K562 (cell line): ENCODE measurements around the gene PLXNA3. TPM values are rescaled to one million over a fixed set of nuclear protein-coding genes. Genes with fewer than 3 reads are reported as not detected.

Source experiments
- CEBPG ChIP-seq, 3 experiments: fragments of 200-800 bp in 1 of 3; sonication (Bioruptor generic) in 1 of 3; sonication (generic) in 1 of 3; formaldehyde crosslinking in 1 of 3; IDR thresholded peaks in 2 of 3; conservative IDR thresholded peaks in 1 of 3; 2 replicates each; pipeline versions ENCODE4 v1.6.1 to v1.8.0; 2016 to 2022; ENCODE audit warnings: missing compliant biosample characterization in 2 of 3, missing genetic modification characterization in 2 of 3, mild to moderate bottlenecking in 1 of 3, missing genetic modification reagents in 1 of 3
- HCFC1 ChIP-seq: IDR thresholded peaks from 2 replicates; pipeline ENCODE4 v1.6.1; 2012; ENCODE audit warnings: low read depth, low read length, improper control_type of control experiment
- POLR2AphosphoS2 ChIP-seq: IDR thresholded peaks from 2 replicates; pipeline ENCODE4 v1.6.1; 2012; ENCODE audit warnings: low read length, improper control_type of control experiment
- RCOR1 ChIP-seq, 2 experiments: IDR thresholded peaks; 2 replicates each; pipeline ENCODE4 v1.6.1; 2012; ENCODE audit warnings: low read depth in 2 of 2, low read length in 2 of 2, borderline replicate concordance in 1 of 2, improper control_type of control experiment in 1 of 2
- TARDBP ChIP-seq: fragments of 450-650 bp; IDR thresholded peaks from 2 replicates; pipeline ENCODE4 v1.6.1; 2016
- ZKSCAN1 ChIP-seq: fragments of 150-350 bp; IDR thresholded peaks from 2 replicates; pipeline ENCODE4 v1.6.1; 2016; ENCODE audit warnings: low read depth, low read length
- ZNF12 ChIP-seq: sonication (generic); formaldehyde crosslinking; IDR thresholded peaks from 2 replicates; pipeline ENCODE4 v1.4.0; 2020; ENCODE audit warnings: mild to moderate bottlenecking, missing genetic modification reagents
- ZNF436 ChIP-seq: fragments of 250-450, 450-650 bp; sonication (Bioruptor Pico); formaldehyde crosslinking; IDR thresholded peaks from 2 replicates; pipeline ENCODE4 v1.7.0; 2020; ENCODE audit warnings: mild to moderate bottlenecking
- polyA plus RNA-seq, 8 experiments: library from polyadenylated mRNA; depleted of rRNA in 4 of 8; stranded (reverse) in 5 of 8; unstranded in 3 of 8; fragments of >200 nt; fragmentation: Nextera tagmentation in 2 of 8; fragmentation: Illumina TruSeq in 1 of 8; extraction: Ambion mirVana in 2 of 8; extraction: Trizol in 1 of 8; gene quantifications; 2 replicates each; pipeline versions ENCODE4 v1.2.1 to v1.2.3, GENCODE V29; 2011 to 2014; ENCODE audit warnings: inconsistent platforms in 1 of 8, missing spikeins in 1 of 8
- total RNA-seq, 7 experiments: library from RNA; depleted of rRNA in 6 of 7; stranded (reverse); fragments of >200 nt in 6 of 7; fragmentation: Illumina TruSeq in 2 of 7; extraction: Trizol in 2 of 7; gene quantifications; 2 replicates each; pipeline versions ENCODE4 v1.2.1 to v1.2.3, GENCODE V29; 2011 to 2021; ENCODE audit warnings: low replicate concordance in 1 of 7
- TF ChIP-seq, protein P1 (sequence below): sonication (generic); formaldehyde crosslinking; IDR thresholded peaks from 2 replicates; pipeline ENCODE4 v1.8.0; 2022; ENCODE audit warnings: mild to moderate bottlenecking, low read depth, missing genetic modification reagents
- TF ChIP-seq, protein P2 (sequence below), 3 experiments: IDR thresholded peaks in 2 of 3; conservative IDR thresholded peaks in 1 of 3; 2 replicates each; pipeline ENCODE4 v1.5.1; 2011 to 2012; ENCODE audit warnings: low read length in 3 of 3, mild to moderate bottlenecking in 3 of 3, control low read depth in 2 of 3, improper control_type of control experiment in 1 of 3, inconsistent platforms in 1 of 3, low read depth in 1 of 3, mixed read lengths in 1 of 3, moderate library complexity in 1 of 3; ENCODE audit not compliant: insufficient read depth in 2 of 3
- TF ChIP-seq, protein P3 (sequence below): fragments of 250-450 bp; sonication (Bioruptor Pico); IDR thresholded peaks from 2 replicates; pipeline ENCODE4 v1.6.1; 2021; ENCODE audit warnings: mild to moderate bottlenecking
- TF ChIP-seq, protein P4 (sequence below): fragments of 200-800 bp; sonication (Bioruptor generic); IDR thresholded peaks from 2 replicates; pipeline ENCODE4 v1.6.1; 2017; ENCODE audit warnings: missing genetic modification characterization, missing compliant biosample characterization
- TF ChIP-seq, protein P5 (sequence below): fragments of 250-450 bp; sonication (Bioruptor Pico); IDR thresholded peaks from 2 replicates; pipeline ENCODE4 v1.9.0; 2021; ENCODE audit warnings: mild to moderate bottlenecking, inconsistent platforms
- TF ChIP-seq, protein P6 (sequence below): fragments of 250-450 bp; sonication (Bioruptor Pico); IDR thresholded peaks from 2 replicates; pipeline ENCODE4 v1.8.0; 2022; ENCODE audit warnings: inconsistent platforms, mild to moderate bottlenecking, moderate library complexity, borderline replicate concordance

PLXNA3 gene
- total and polyA plus RNA-seq, 9 of the 15 experiments (the other 6 are each of a cell fraction or from before 2014, with no cell fraction given), result 0.32 to 47.8 (median 7.5) TPM

DNA sequence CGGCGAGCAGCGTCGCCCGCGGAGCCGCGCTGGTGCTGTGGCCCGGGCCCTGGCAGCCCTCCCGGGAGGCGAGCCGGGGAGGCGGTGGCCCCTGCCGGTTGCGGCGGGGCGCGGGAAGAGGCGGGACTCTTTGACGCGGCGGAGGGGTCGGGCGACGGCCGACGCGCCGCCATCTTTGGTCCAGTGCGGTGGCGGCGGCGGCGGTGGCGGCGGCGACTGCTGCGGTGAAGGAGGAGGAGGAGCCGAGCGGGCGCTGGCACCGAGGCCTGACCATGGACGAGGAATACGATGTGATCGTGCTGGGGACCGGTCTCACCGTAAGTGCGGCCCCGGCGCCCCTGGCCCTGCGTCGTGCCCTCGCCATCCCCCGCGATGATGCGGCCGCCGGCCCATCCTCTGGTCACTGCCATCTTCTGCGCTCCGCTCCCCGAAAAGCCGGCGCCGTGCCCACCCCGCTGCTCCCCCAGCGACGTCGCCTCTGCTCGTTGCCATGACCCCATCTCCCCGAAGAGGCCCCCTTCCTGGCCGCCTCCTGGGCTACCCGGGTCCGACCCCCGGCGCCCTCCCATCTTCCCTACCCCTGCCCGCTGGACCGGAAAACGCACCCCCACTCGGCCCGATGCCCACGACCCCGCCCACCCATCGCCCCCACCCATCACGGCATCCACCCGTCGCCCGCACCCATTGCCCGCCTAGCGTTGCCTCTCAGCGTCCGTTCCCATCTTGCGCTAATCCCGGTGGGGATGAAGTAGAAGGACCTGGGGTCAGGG, 20.9 kb upstream of the PLXNA3 start, which contains the start of gene GDI1 (continued):
- TF ChIP-seq CEBPG (CRISPR knock-in tag; IDR thresholded peaks at IDR 0.05) (no peak), CEBPG (tag; conservative IDR thresholded peaks at IDR 0.05 in 1 of 2, IDR thresholded peaks at IDR 0.05 in 1 of 2) (no peak), RCOR1 (IDR thresholded peaks at IDR 0.05; ENCODE audit: borderline replicate concordance in 1 of 2, low read depth in 2 of 2, low read length in 2 of 2) (no peak), TARDBP (no peak), ZNF436 (CRISPR knock-in tag) (no peak), ZKSCAN1 (no peak), HCFC1 (no peak), ZNF12 (CRISPR knock-in tag) (no peak), POLR2AphosphoS2 (no peak)
- TF ChIP-seq, protein P1, sequence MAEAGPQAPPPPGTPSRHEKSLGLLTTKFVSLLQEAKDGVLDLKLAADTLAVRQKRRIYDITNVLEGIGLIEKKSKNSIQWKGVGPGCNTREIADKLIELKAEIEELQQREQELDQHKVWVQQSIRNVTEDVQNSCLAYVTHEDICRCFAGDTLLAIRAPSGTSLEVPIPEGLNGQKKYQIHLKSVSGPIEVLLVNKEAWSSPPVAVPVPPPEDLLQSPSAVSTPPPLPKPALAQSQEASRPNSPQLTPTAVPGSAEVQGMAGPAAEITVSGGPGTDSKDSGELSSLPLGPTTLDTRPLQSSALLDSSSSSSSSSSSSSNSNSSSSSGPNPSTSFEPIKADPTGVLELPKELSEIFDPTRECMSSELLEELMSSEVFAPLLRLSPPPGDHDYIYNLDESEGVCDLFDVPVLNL (CRISPR knock-in tag), result no peak
- TF ChIP-seq, protein P2, sequence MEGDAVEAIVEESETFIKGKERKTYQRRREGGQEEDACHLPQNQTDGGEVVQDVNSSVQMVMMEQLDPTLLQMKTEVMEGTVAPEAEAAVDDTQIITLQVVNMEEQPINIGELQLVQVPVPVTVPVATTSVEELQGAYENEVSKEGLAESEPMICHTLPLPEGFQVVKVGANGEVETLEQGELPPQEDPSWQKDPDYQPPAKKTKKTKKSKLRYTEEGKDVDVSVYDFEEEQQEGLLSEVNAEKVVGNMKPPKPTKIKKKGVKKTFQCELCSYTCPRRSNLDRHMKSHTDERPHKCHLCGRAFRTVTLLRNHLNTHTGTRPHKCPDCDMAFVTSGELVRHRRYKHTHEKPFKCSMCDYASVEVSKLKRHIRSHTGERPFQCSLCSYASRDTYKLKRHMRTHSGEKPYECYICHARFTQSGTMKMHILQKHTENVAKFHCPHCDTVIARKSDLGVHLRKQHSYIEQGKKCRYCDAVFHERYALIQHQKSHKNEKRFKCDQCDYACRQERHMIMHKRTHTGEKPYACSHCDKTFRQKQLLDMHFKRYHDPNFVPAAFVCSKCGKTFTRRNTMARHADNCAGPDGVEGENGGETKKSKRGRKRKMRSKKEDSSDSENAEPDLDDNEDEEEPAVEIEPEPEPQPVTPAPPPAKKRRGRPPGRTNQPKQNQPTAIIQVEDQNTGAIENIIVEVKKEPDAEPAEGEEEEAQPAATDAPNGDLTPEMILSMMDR (IDR thresholded peaks at IDR 0.05 in 2 of 3, conservative IDR thresholded peaks at IDR 0.05 in 1 of 3; ENCODE audit: insufficient read depth in 2 of 3, low read depth in 1 of 3, low read length in 3 of 3), result no peak
- TF ChIP-seq, protein P3, sequence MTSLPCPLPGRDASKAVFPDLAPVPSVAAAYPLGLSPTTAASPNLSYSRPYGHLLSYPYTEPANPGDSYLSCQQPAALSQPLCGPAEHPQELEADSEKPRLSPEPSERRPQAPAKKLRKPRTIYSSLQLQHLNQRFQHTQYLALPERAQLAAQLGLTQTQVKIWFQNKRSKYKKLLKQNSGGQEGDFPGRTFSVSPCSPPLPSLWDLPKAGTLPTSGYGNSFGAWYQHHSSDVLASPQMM (CRISPR knock-in tag), result no peak
- TF ChIP-seq, protein P4, sequence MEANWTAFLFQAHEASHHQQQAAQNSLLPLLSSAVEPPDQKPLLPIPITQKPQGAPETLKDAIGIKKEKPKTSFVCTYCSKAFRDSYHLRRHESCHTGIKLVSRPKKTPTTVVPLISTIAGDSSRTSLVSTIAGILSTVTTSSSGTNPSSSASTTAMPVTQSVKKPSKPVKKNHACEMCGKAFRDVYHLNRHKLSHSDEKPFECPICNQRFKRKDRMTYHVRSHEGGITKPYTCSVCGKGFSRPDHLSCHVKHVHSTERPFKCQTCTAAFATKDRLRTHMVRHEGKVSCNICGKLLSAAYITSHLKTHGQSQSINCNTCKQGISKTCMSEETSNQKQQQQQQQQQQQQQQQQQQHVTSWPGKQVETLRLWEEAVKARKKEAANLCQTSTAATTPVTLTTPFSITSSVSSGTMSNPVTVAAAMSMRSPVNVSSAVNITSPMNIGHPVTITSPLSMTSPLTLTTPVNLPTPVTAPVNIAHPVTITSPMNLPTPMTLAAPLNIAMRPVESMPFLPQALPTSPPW (CRISPR knock-in tag), result peak; percentile 93
- TF ChIP-seq, protein P5, sequence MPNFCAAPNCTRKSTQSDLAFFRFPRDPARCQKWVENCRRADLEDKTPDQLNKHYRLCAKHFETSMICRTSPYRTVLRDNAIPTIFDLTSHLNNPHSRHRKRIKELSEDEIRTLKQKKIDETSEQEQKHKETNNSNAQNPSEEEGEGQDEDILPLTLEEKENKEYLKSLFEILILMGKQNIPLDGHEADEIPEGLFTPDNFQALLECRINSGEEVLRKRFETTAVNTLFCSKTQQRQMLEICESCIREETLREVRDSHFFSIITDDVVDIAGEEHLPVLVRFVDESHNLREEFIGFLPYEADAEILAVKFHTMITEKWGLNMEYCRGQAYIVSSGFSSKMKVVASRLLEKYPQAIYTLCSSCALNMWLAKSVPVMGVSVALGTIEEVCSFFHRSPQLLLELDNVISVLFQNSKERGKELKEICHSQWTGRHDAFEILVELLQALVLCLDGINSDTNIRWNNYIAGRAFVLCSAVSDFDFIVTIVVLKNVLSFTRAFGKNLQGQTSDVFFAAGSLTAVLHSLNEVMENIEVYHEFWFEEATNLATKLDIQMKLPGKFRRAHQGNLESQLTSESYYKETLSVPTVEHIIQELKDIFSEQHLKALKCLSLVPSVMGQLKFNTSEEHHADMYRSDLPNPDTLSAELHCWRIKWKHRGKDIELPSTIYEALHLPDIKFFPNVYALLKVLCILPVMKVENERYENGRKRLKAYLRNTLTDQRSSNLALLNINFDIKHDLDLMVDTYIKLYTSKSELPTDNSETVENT (CRISPR knock-in tag), result no peak
- TF ChIP-seq, protein P6, sequence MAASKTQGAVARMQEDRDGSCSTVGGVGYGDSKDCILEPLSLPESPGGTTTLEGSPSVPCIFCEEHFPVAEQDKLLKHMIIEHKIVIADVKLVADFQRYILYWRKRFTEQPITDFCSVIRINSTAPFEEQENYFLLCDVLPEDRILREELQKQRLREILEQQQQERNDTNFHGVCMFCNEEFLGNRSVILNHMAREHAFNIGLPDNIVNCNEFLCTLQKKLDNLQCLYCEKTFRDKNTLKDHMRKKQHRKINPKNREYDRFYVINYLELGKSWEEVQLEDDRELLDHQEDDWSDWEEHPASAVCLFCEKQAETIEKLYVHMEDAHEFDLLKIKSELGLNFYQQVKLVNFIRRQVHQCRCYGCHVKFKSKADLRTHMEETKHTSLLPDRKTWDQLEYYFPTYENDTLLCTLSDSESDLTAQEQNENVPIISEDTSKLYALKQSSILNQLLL (CRISPR knock-in tag), result no peak
